GM13976 (cell line): ENCODE measurements around the gene TOX4.
A peak's percentile ranks its signal among the peaks of the same experiment; 100 is the strongest.

Experiments used
- DNase-seq: peaks from one replicate; pipeline ENCODE4 v3.0.0; 2012; ENCODE audit warnings: low spot score
- in situ Hi-C: fragments of 300-500 bp; cut with MboI; formaldehyde crosslinking; loops from one replicate; pipeline ENCODE4 v1.12.0; 2022; ENCODE audit warnings: low sequenced_read_pairs, mixed read lengths, inconsistent platforms; ENCODE audit not compliant: unreplicated experiment
- TF ChIP-seq, protein P1 (sequence below): IDR thresholded peaks from 2 replicates; pipeline ENCODE4 v1.5.1; 2012; ENCODE audit warnings: borderline replicate concordance, mild to moderate bottlenecking; ENCODE audit not compliant: insufficient read depth; ENCODE audit errors: extremely low read depth, missing control alignments, control extremely low read depth

Gene TOX4

DNA sequence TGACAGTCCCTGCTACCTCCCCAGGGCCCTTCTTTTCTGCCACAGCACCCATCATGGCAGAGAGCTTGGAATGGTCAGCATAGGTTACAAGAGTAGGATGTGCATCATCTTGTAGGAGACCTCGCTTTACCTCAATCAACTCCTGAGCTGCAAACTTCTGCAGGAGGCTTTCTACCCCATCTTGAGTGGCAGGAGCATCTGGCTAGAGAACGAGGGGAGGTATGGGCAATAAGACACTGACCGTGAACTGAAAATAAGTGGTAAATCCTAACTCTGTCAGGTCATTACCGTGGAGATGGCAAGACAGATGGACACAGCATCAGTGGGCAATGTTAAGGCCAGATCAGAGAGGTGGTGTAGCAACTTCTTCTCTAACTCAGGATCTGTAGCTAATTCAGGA, 26.4 kb downstream of the TOX4 start:
- TF ChIP-seq, protein P1, sequence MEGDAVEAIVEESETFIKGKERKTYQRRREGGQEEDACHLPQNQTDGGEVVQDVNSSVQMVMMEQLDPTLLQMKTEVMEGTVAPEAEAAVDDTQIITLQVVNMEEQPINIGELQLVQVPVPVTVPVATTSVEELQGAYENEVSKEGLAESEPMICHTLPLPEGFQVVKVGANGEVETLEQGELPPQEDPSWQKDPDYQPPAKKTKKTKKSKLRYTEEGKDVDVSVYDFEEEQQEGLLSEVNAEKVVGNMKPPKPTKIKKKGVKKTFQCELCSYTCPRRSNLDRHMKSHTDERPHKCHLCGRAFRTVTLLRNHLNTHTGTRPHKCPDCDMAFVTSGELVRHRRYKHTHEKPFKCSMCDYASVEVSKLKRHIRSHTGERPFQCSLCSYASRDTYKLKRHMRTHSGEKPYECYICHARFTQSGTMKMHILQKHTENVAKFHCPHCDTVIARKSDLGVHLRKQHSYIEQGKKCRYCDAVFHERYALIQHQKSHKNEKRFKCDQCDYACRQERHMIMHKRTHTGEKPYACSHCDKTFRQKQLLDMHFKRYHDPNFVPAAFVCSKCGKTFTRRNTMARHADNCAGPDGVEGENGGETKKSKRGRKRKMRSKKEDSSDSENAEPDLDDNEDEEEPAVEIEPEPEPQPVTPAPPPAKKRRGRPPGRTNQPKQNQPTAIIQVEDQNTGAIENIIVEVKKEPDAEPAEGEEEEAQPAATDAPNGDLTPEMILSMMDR = no peak
- no peak for DNase-seq
- in situ Hi-C loops = no loop called here

- DNase-seq = peak; percentile 45
- in situ Hi-C loops = no loop called here
- TF ChIP-seq, protein P1 = no peak
Measured at GRCh38 chr14:21505012-21505553, 28.1 kb downstream of the TOX4 start.

- no peak for DNase-seq
- in situ Hi-C loops = no loop called here
- TF ChIP-seq, protein P1 = no peak
Measured at GRCh38 chr14:21506557-21506956, 29.6 kb downstream of the TOX4 start.

DNA sequence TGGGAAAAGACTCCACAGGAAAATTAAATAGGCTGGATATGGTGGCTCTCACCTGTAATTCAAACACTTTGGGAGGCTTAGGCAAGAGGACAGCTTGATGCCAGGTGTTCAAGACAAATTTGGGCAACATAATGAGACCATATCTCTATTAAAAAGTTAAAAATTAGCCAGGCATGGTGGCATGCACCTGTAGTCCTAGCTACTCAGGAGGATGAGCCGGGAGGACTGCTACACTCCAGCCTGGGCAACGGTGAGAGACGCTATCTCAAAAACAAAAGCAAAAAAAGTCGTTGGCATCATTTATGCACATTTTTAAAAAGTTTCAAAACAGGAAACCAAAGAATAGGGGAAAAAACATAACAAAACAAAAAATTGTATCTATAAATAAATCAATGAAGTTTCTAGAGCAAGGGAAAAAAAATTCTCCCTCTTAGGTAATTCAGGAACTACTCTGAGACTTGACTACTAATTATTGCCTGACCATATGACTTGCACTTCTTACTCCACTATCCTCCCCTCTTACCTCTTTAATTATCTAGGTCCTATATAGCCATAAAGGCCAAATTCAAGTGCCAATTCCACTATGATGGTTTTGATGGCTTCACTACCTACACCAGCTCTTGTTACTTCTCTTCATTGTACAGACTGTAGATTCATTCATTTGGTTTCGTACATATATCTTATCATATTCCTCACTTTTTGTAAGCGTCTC, 32.6 kb downstream of the TOX4 start:
- TF ChIP-seq, protein P1 = no peak
- DNase-seq = no peak
- in situ Hi-C loops = no loop called here

DNA sequence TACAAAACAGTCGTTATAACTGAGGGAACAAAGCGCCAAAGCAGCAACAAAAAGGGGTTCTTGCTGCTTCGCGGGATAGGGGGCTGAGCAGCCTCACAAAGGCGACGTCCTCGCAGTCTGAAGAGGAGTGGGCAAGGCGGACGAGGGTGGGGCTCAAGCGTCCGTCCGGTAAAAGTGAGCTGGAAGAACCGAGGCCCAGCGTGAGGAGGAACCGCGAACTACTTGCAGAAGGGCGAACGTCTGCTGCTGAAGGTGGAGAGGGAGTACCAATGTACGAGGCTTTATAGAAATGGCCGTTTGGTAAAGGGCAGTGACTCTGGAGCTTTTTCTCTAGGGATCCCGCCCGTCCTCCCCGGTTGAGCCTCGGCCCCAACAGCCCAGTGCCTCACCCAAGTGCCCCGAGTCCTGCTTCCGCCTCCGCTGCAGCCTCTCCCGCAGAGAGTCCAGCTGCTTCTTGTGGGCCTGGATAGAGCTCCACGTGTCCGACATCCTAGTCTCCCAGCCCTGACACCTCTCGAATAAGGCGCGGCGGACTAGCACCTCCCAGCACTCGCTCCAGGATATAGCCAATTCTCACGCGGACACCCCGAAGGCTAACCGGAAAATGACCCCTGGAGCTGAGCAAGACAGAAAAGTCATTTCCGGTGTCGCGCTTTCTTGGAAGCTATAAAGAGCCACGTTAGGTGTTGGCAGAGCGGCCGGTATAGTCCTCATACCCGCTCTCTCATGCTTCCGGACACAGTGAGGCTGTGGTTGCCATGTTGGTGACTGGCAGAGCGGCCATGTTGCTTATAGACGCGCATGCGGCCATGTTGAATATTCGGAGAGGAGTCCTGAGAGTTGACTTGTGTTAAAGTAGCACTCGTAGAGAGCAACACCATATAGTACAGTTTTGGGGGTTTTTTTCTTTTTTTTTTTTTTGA, 34.0 kb downstream of the TOX4 start, which contains the start of gene METTL3:
METTL3 (minus strand) TSS at position 606 of the 923 bp plus-strand sequence; CDS start at position 489, 117 bp downstream.
- DNase-seq = peak; percentile 91
- TF ChIP-seq, protein P1 = no peak
- in situ Hi-C loops = no loop called here

GRCh38 chr14:21514341-21514740, 37.3 kb downstream of the TOX4 start:
- TF ChIP-seq, protein P1 = no peak
- in situ Hi-C loops = no loop called here
- DNase-seq = no peak
